Brain microvascular endothelial cell (primary cell): ENCODE results near the gene RASAL2.

Experiments
- DNase-seq: peaks from one replicate; pipeline ENCODE4 v3.0.0-alpha.2; 2020
- H3K27ac ChIP-seq: fragments of 250-450 bp; sonication (Bioruptor Pico); 2 replicates; pipeline ENCODE4 v1.5.1; 2020; ENCODE audit warnings: mild to moderate bottlenecking, moderate library complexity
- H3K27me3 ChIP-seq: fragments of 250-450 bp; sonication (Bioruptor Pico); replicated peaks from 2 replicates; pipeline ENCODE4 v1.5.1; 2020; ENCODE audit warnings: mild to moderate bottlenecking
- H3K36me3 ChIP-seq: fragments of 250-450 bp; sonication (Bioruptor Pico); replicated peaks from 2 replicates; pipeline ENCODE4 v1.5.1; 2020; ENCODE audit warnings: mild to moderate bottlenecking
- H3K4me3 ChIP-seq: 2 replicates; pipeline ENCODE4 v1.5.1; 2011; ENCODE audit warnings: low read depth, mild to moderate bottlenecking, control low read depth, low read length, moderate library complexity
- CTCF ChIP-seq: IDR thresholded peaks from 2 replicates; pipeline ENCODE4 v1.5.1; 2011; ENCODE audit warnings: low read depth, mild to moderate bottlenecking, moderate library complexity, low read length, control low read depth, inconsistent platforms; ENCODE audit errors: missing control alignments
- in situ Hi-C: cut with HindIII; loops from 2 replicates; pipeline ENCODE4 v1.10.0; 2017; ENCODE audit warnings: low sequenced_read_pairs, low pct_ligation_motif_present

RASAL2 gene

GRCh38 chr1:178472531-178472930 is 378.6 kb downstream of the RASAL2 start:
- no peak for DNase-seq
- TF ChIP-seq CTCF, result no peak
- H3K36me3 ChIP-seq, result peaks cover 15% of the 10 kb centered on the region
- in situ Hi-C loops, result no loop called here
- no peaks in the 10 kb centered on the region for H3K27me3 ChIP-seq
- H3K4me3 ChIP-seq, result no peak overlapping the region
- H3K27ac ChIP-seq, result no peak overlapping the region

- no peak for DNase-seq
- Histone ChIP-seq H3K4me3 (no peak overlapping the region), H3K36me3 (peaks cover 13% of the 10 kb centered on the region), H3K27ac (no peak overlapping the region), H3K27me3 (no peaks in the 10 kb centered on the region)
- TF ChIP-seq CTCF, result no peak
- in situ Hi-C loops, result no loop called here
Observed at GRCh38 chr1:178477373-178477772, 383.5 kb downstream of the RASAL2 start.

- no peak for TF ChIP-seq CTCF
- Histone ChIP-seq H3K4me3 (no peak overlapping the region), H3K27ac (no peak overlapping the region), H3K27me3 (no peaks in the 10 kb centered on the region), H3K36me3 (peaks cover 12% of the 10 kb centered on the region)
- no peak for DNase-seq
- in situ Hi-C loops, result no loop called here
Observed at GRCh38 chr1:178477841-178478240, 383.9 kb downstream of the RASAL2 start.

- TF ChIP-seq CTCF, result no peak
- Histone ChIP-seq H3K4me3 (no peak overlapping the region), H3K27ac (no peak overlapping the region), H3K36me3 (no peaks in the 10 kb centered on the region), H3K27me3 (no peaks in the 10 kb centered on the region)
- in situ Hi-C loops, result no loop called here
- no peak for DNase-seq
Observed at GRCh38 chr1:178483251-178483957, 389.5 kb downstream of the RASAL2 start.

- DNase-seq, result no peak
- no peak for TF ChIP-seq CTCF
- in situ Hi-C loops, result no loop called here
- no peak overlapping the region for H3K27ac ChIP-seq
- no peaks in the 10 kb centered on the region for H3K27me3 ChIP-seq
- no peaks in the 10 kb centered on the region for H3K36me3 ChIP-seq
- no peak overlapping the region for H3K4me3 ChIP-seq
Observed at GRCh38 chr1:178484698-178485225, 390.9 kb downstream of the RASAL2 start.

GRCh38 chr1:178485541-178485981 is 391.7 kb downstream of the RASAL2 start:
- Histone ChIP-seq H3K36me3 (no peaks in the 10 kb centered on the region), H3K4me3 (no peak overlapping the region), H3K27ac (no peak overlapping the region), H3K27me3 (no peaks in the 10 kb centered on the region)
- in situ Hi-C loops, result no loop called here
- no peak for DNase-seq
- no peak for TF ChIP-seq CTCF
